Urinary bladder (tissue), 4 donors: Measurements from ENCODE around the gene NUF2. TPM values are rescaled to one million over a fixed set of nuclear protein-coding genes. Genes with fewer than 3 reads are reported as not detected.
"Not testable (repeated sequence)": the region's sequence is repeated elsewhere in the genome, so short reads cannot be mapped to it uniquely, and the experiment has no call there.

ENCODE experiments used
- DNase-seq: peaks from one replicate; pipeline ENCODE4 v3.0.0-alpha.2; 2015; ENCODE audit errors: extremely low spot score
- H3K27ac ChIP-seq: one replicate; pipeline ENCODE4 v1.5.1; 2013; ENCODE audit warnings: low read depth, mild to moderate bottlenecking, moderate library complexity
- H3K36me3 ChIP-seq: one replicate; pipeline ENCODE4 v1.6.1; 2013; ENCODE audit warnings: mild to moderate bottlenecking, moderate library complexity; ENCODE audit not compliant: insufficient read depth
- H3K4me1 ChIP-seq: one replicate; pipeline ENCODE4 v1.6.1; 2013; ENCODE audit warnings: mild to moderate bottlenecking, moderate library complexity; ENCODE audit not compliant: insufficient read depth
- H3K4me3 ChIP-seq: one replicate; pipeline ENCODE4 v1.5.1; 2013; ENCODE audit warnings: low read depth, low read length
- WGBS: extraction: QIAGEN DNeasy Blood & Tissue Kit; methylation state at CpG from one replicate; pipeline ENCODE4 v1.1.7; 2013; 5-methylcytosine and 5-hydroxymethylcytosine counted together
- polyA plus RNA-seq: library from polyadenylated mRNA; stranded (reverse); fragments of 200-250 nt; gene quantifications from one replicate; pipeline ENCODE4 v1.2.3, GENCODE V29; 2013
- total RNA-seq: library from RNA; depleted of rRNA; stranded (reverse); fragments of >200 nt; gene quantifications from one replicate; pipeline ENCODE4 v1.2.3, GENCODE V29; 2014
- donor health status: healthy with polysubstance abuse.
- donor health status: healthy.

The NUF2 gene
- total and polyA plus RNA-seq, 2 donors = 0.48 to 21.5 TPM

GRCh38 chr1:163358172-163358571, 36.4 kb downstream of the NUF2 start:
- not testable (repeated sequence) for H3K36me3 ChIP-seq, H3K27ac ChIP-seq, H3K4me1 ChIP-seq, H3K4me3 ChIP-seq, DNase-seq
- WGBS = 97% methylated on average over 11 of the region's 11 CpGs

DNA sequence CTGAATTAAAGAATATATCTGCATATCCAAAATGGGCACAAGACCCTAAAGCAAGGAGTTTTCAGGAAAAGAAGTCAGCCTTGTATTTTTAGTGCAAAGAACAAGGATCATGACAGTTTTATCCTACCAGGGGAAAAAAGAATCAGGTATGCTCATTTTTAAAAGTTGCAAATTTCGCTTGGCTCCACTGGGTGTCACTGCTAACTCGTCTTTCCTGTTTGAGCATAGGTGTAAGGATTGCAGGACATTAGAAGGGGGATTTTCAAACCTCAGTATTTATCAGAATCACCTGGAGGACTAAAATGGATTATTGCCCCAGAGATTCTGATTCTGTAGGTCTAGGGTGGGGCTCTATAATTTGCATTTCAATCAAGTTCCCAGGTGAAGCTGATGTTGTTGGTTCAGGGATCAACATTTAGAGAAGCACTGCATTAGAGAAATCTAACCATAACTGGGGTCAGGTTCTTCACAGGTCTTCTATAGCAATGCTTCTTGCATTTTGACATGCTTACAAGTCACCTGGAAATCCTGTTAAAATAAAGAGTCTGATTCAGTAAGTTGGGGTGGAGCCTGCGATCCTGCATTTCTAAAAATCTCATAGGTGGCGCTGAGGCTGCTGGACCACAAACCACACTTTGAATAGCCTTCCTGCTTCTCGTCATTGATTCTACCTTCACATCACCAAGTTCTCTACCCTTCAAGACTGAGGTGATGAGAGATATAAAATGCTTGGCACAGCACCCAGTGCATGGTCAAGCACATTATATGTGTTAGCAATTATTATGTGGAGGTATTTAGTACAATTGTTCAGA, 39.6 kb downstream of the NUF2 start:
- whole genome bisulfite sequencing = 43% methylated on average over 5 of the region's 5 CpGs
- Histone ChIP-seq H3K27ac (no peak overlapping the region), H3K36me3 (no peaks in the 10 kb centered on the region), H3K4me1 (no peaks in the 10 kb centered on the region), H3K4me3 (no peak overlapping the region)
- no peak for DNase-seq

DNA sequence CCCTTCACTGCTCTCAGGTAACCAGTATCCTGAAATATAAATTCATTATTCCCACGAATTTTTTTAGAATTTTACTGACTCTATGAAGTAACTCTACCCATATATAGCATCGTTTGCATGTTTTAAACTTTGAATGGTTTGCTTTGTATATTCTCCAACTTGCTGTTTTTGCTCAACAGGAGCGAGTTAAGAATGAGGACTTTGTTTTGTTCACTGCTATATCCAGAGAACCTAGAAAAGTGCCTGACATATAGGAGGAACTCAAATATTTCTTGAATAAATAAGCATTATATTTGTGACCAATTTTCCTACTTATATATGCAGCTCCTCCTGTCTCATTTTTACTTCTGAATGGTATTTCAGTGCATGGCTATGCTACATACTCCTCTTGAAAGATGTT, 43.4 kb downstream of the NUF2 start:
- 51% methylated on average over 3 of the region's 3 CpGs for WGBS
- DNase-seq = no peak
- H3K36me3 ChIP-seq = no peaks in the 10 kb centered on the region
- H3K4me1 ChIP-seq = no peaks in the 10 kb centered on the region
- H3K4me3 ChIP-seq = no peak overlapping the region
- H3K27ac ChIP-seq = no peak overlapping the region

DNA sequence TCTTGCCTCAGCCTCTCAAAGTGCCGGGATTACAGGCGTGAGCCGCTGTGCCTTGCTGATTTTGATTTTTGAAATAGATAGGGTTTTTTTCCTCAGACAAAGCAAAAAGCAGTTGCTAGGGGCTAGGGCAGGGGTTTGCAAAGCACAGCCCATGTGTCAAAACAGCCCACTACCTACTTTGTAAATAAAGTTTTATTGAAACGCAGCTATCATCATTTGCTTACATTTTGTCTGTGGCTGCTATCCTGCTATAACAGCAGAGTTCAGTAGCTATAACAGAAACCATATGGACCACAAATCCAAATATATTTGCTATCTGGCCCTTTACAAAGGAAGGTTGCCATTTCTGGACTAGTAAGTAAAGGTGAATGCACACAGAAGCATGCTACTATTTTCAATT, 44.8 kb downstream of the NUF2 start:
- Histone ChIP-seq H3K27ac (no peak overlapping the region), H3K4me3 (no peak overlapping the region), H3K4me1 (no peaks in the 10 kb centered on the region), H3K36me3 (no peaks in the 10 kb centered on the region)
- DNase-seq = no peak
- WGBS = 83% methylated on average over 4 of the region's 4 CpGs

DNA sequence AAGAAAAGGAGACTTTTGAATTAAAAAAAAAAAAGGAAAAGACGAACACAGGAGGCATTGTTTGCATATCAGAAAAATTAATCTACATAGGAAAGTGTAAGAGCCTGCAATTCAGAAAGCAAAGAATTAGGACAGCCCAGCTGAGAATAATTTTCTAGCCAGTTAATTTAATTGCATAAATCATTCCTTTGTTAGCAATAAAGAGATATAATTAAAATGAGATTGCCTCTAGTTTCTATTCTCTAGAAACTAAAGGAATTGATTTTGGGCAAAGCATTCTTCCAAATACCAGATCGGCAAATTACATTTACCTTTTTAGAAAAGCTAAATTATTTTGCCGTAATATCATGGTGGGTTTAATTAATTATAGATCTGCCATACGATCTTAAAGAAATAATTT, 46.0 kb downstream of the NUF2 start:
- Histone ChIP-seq H3K4me3 (no peak overlapping the region), H3K4me1 (no peaks in the 10 kb centered on the region), H3K27ac (no peak overlapping the region), H3K36me3 (no peaks in the 10 kb centered on the region)
- 77% methylated on average over 4 of the region's 4 CpGs for WGBS
- DNase-seq = no peak

GRCh38 chr1:163372576-163372975, 50.8 kb downstream of the NUF2 start:
- Histone ChIP-seq H3K36me3 (no peaks in the 10 kb centered on the region), H3K4me1 (no peaks in the 10 kb centered on the region), H3K27ac (no peak overlapping the region), H3K4me3 (no peak overlapping the region)
- WGBS = 82% methylated on average over 1 of the region's 1 CpG
- no peak for DNase-seq

GRCh38 chr1:163378554-163378953, 56.8 kb downstream of the NUF2 start:
- Histone ChIP-seq H3K4me3 (no peak overlapping the region), H3K4me1 (no peaks in the 10 kb centered on the region), H3K36me3 (no peaks in the 10 kb centered on the region), H3K27ac (no peak overlapping the region)
- WGBS = 77% methylated on average over 2 of the region's 2 CpGs
- no peak for DNase-seq

- DNase-seq = no peak
- Histone ChIP-seq H3K36me3 (no peaks in the 10 kb centered on the region), H3K27ac (no peak overlapping the region), H3K4me3 (no peak overlapping the region), H3K4me1 (no peaks in the 10 kb centered on the region)
- WGBS = 93% methylated on average over 4 of the region's 4 CpGs
Observed at GRCh38 chr1:163379801-163380200, 58.0 kb downstream of the NUF2 start.

DNA sequence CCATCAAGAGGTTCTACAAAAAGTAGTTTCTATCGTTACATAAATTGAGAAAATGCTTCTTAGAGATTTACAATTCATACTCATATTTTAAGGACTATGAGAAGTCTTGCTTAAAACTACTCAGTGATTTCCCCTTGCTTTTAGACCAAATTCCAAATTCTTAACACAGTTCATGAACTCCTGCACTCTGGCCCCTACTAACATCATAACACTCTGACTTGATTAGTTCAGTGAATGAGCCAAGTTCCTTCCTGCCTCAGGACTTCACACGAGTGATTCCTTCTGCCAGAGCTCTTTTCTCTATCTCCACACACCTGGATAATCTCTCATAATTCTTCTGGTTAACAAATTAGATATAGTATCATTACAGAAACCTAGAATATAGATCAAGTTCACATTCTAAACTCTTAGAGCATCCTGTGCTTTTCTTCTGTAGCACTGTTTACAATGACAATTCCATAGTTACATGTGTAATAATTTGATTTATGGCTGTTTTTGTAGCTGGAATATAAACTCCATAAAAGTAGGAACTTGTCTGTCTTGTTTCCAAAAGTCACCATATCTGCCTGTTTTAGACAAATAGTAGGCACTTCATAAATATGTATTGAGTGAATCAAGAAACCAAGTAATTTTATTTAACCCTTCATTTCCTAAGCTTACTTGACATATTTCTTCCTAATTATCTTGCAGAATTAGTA, 59.9 kb downstream of the NUF2 start:
- Histone ChIP-seq H3K4me1 (no peaks in the 10 kb centered on the region), H3K4me3 (no peak overlapping the region), H3K27ac (no peak overlapping the region), H3K36me3 (no peaks in the 10 kb centered on the region)
- WGBS = 20% methylated on average over 2 of the region's 2 CpGs
- DNase-seq = no peak

DNA sequence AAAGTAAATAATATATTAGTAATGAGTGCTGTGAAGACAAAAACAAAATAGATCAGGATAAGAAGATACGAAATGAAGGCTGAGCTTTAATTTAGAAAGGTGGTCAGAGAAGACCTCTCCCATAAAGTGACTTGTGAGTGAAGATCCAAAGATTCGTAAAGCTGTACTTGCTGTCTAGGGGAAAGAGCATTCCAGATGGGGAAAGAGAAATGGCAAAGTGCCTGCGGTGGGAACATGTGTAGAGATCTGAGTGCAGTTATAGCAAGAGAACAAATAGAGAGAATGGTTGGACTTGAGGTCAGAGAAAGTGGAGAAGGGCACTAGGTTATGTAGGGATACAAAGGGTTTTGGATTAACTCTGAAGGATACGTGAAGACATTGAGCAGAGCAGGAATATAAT, 60.6 kb downstream of the NUF2 start:
- no peak overlapping the region for H3K27ac ChIP-seq
- no peaks in the 10 kb centered on the region for H3K4me1 ChIP-seq
- H3K36me3 ChIP-seq = no peaks in the 10 kb centered on the region
- no peak overlapping the region for H3K4me3 ChIP-seq
- no peak for DNase-seq
- 43% methylated on average over 4 of the region's 4 CpGs for WGBS

DNA sequence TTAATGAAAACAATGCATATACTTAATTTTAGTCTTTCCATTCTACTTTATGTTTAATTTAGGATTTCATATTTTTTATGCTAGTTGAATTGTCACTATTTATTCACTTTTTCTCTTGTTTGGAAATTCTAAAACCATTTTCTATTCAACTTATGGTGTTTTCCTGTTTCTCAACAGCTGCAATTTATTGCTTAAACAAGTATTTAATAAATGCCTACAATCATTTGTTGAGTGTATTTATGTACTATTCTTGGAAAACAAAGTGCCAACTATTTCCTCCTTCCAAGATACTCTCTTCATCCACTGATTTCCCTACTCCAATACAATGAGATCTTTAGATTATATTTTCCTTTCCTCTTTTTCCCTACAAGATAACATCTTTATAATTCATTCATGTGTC, 65.4 kb downstream of the NUF2 start:
- no peak for DNase-seq
- H3K36me3 ChIP-seq = no peaks in the 10 kb centered on the region
- no peak overlapping the region for H3K4me3 ChIP-seq
- no peaks in the 10 kb centered on the region for H3K4me1 ChIP-seq
- no peak overlapping the region for H3K27ac ChIP-seq

DNA sequence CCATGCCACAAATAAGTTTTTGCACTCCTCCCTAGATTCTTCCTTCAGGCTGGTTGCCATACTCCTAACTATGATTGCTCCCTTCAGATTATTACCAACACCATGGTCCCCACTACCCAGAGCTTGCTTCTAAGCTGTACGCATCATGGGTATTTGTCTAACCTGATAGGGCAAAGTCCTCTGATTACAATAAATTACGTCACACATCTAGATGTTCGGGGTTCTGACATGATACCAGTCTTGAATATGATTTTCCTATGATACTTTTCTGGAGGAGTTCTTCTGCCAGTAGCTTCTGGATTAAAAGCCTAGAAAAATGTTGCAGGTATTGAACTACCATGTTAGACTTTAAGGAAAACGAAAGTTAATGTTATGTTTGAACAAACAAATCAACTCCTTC, 67.2 kb downstream of the NUF2 start:
- Histone ChIP-seq H3K36me3 (no peaks in the 10 kb centered on the region), H3K4me3 (no peak overlapping the region), H3K27ac (no peak overlapping the region), H3K4me1 (no peaks in the 10 kb centered on the region)
- DNase-seq = no peak
- 89% methylated on average over 4 of the region's 4 CpGs for WGBS

- H3K4me1 ChIP-seq = no peaks in the 10 kb centered on the region
- no peak overlapping the region for H3K27ac ChIP-seq
- H3K36me3 ChIP-seq = no peaks in the 10 kb centered on the region
- H3K4me3 ChIP-seq = no peak overlapping the region
- no peak for DNase-seq
Observed at GRCh38 chr1:163395790-163396189, 74.0 kb downstream of the NUF2 start.

GRCh38 chr1:163397451-163398200, 75.9 kb downstream of the NUF2 start:
- no peaks in the 10 kb centered on the region for H3K4me1 ChIP-seq
- no peak overlapping the region for H3K27ac ChIP-seq
- H3K36me3 ChIP-seq = no peaks in the 10 kb centered on the region
- no peak for DNase-seq
- H3K4me3 ChIP-seq = no peak overlapping the region
- 58% methylated on average over 4 of the region's 4 CpGs for WGBS
